Thyroid gland (tissue), 4 donors: Measurements from ENCODE around the gene MICAL3. TPM values are rescaled to one million over a fixed set of nuclear protein-coding genes. Genes with fewer than 3 reads are reported as not detected.
A peak's percentile ranks its signal among the peaks of the same experiment; 100 is the strongest.

Source experiments
- DNase-seq, 2 donors: peaks; one replicate each; pipeline ENCODE4 v3.0.0-alpha.2; 2019
- H3K27ac ChIP-seq, 3 donors: fragments of 200-600 bp; sonication (generic); 1 replicate in 2 of 3; 2 replicates in 1 of 3; pipeline ENCODE4 v1.5.1; 2016 to 2019; ENCODE audit warnings: mild to moderate bottlenecking in 1 of 3, moderate library complexity in 1 of 3
- H3K27me3 ChIP-seq: fragments of 200-600 bp; sonication (generic); one replicate; pipeline ENCODE4 v1.5.1; 2019
- H3K36me3 ChIP-seq, 2 donors: fragments of 200-600 bp; sonication (generic); one replicate each; pipeline ENCODE4 v1.5.1; 2016 to 2019
- H3K4me1 ChIP-seq, 2 donors: fragments of 200-600 bp; sonication (generic); one replicate each; pipeline ENCODE4 v1.5.1; 2017 to 2019
- H3K4me3 ChIP-seq, 3 donors: fragments of 200-600 bp; sonication (generic); replicated peaks in 1 of 3; 1 replicate in 2 of 3; 2 replicates in 1 of 3; pipeline ENCODE4 v1.5.1; 2016; ENCODE audit warnings: mild to moderate bottlenecking in 1 of 3
- H3K9me3 ChIP-seq: fragments of 200-600 bp; sonication (generic); one replicate; pipeline ENCODE4 v1.5.1; 2017
- POLR2A ChIP-seq, 2 donors: fragments of 450-650 bp; IDR thresholded peaks; one replicate each; pipeline ENCODE4 v1.6.1; 2017; ENCODE audit warnings: antibody characterized with exemption in 2 of 2, mild to moderate bottlenecking in 2 of 2, moderate library complexity in 1 of 2
- WGBS, 2 donors: methylation state at CpG; one replicate each; pipeline ENCODE4 v1.1.5; 2017; 5-methylcytosine and 5-hydroxymethylcytosine counted together
- intact Hi-C: fragments of 100-400 bp; cut with DNase I; formaldehyde crosslinking; loops from one replicate; pipeline ENCODE4 v1.15.1; 2023
- total RNA-seq, 4 donors: library from RNA; depleted of rRNA; stranded (reverse); fragments of >200 nt; gene quantifications; one replicate each; pipeline ENCODE4 v1.2.3, GENCODE V29; 2016
- TF ChIP-seq, protein P1 (sequence below), 6 experiments: fragments of 200-600 bp in 3 of 6; fragments of 450-650 bp in 3 of 6; sonication (generic) in 3 of 6; IDR thresholded peaks; one replicate each; pipeline ENCODE4 v1.5.1; 2016 to 2019; ENCODE audit warnings: antibody characterized with exemption in 6 of 6, mild to moderate bottlenecking in 2 of 6, inconsistent platforms in 1 of 6, moderate library complexity in 1 of 6

Gene MICAL3
- total RNA-seq, 4 donors from 2014 or later = 31.8 to 53.8 (median 43.6) TPM

DNA sequence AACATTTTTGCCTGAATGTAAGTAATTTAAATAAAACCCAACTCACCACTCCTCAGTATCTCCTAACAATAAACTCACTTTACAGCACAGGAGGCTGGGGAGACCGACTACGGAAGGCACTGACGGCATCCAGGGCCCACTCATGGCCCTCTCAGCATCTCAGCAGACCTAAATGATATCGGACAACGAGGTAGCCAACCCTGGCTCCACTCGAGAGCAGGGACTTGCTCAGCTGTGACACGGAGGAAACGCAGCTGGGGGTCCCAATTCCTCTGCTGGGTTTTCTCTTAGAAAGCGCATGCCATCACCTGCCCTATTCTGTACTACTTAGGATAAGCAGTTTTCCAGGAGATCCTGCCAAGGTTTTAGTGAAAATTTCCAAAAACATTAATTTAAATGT is 141.0 kb downstream of the MICAL3 start:
- intact Hi-C loops = no loop called here

DNA sequence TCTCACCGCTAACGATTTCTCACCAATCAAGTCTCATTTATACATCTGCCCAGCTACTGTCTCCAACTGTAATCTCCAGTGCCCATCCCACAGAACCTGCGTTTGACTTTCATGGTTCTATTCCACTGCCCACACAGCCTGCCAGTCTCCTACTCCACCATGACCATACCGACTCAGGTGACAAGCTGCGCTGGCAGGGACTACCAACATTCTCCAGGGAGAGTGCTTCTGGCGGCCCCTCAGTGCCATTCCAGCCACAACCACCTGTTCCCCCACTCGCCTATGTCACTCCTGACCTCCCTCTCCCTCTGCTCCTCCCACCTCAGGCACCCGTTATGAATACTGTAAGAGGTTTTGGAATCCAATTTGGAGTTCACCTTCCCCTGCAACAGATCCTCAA is 141.6 kb downstream of the MICAL3 start:
- intact Hi-C loops = no loop called here
- Histone ChIP-seq H3K9me3 (no peaks in the 10 kb centered on the region), H3K4me1 (peaks cover 17% of the 10 kb centered on the region in 2 donors), H3K4me3 (no peak overlapping the region), H3K27ac (peak overlapping the region in 1 of 3 donors; percentile 81), H3K27me3 (no peaks in the 10 kb centered on the region), H3K36me3 (peaks cover 10 to 21% of the 10 kb centered on the region in 2 donors)
- 85 to 87% methylated on average over 8 of the region's 8 CpGs for WGBS, 2 donors
- no peak for TF ChIP-seq POLR2A (IDR thresholded peaks at IDR 0.05)
- TF ChIP-seq, protein P1, sequence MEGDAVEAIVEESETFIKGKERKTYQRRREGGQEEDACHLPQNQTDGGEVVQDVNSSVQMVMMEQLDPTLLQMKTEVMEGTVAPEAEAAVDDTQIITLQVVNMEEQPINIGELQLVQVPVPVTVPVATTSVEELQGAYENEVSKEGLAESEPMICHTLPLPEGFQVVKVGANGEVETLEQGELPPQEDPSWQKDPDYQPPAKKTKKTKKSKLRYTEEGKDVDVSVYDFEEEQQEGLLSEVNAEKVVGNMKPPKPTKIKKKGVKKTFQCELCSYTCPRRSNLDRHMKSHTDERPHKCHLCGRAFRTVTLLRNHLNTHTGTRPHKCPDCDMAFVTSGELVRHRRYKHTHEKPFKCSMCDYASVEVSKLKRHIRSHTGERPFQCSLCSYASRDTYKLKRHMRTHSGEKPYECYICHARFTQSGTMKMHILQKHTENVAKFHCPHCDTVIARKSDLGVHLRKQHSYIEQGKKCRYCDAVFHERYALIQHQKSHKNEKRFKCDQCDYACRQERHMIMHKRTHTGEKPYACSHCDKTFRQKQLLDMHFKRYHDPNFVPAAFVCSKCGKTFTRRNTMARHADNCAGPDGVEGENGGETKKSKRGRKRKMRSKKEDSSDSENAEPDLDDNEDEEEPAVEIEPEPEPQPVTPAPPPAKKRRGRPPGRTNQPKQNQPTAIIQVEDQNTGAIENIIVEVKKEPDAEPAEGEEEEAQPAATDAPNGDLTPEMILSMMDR (IDR thresholded peaks at IDR 0.05) = no peak
- DNase-seq = peak; percentile 23 to 41

More for the DNA sequence above, 141.0 kb downstream of the MICAL3 start:
- Histone ChIP-seq H3K27me3 (no peaks in the 10 kb centered on the region), H3K9me3 (no peaks in the 10 kb centered on the region), H3K4me3 (no peak overlapping the region), H3K27ac (peak overlapping the region; percentile 58 to 81 (median 65)), H3K4me1 (peaks cover 17% of the 10 kb centered on the region in 2 donors), H3K36me3 (peaks cover 10 to 24% of the 10 kb centered on the region in 2 donors)
- peak; percentile 59 to 60 for DNase-seq
- TF ChIP-seq, protein P1 (IDR thresholded peaks at IDR 0.05) = no peak
- no peak for TF ChIP-seq POLR2A (IDR thresholded peaks at IDR 0.05)
- WGBS, 2 donors = 56 to 70% methylated on average over 9 of the region's 9 CpGs

GRCh38 chr22:17882162-17882561 is 142.2 kb downstream of the MICAL3 start:
- Histone ChIP-seq H3K36me3 (peaks cover 10 to 21% of the 10 kb centered on the region in 2 donors), H3K9me3 (no peaks in the 10 kb centered on the region), H3K4me1 (peaks cover 17% of the 10 kb centered on the region in 2 donors), H3K27ac (peak overlapping the region in 1 of 3 donors; percentile 81), H3K27me3 (no peaks in the 10 kb centered on the region), H3K4me3 (no peak overlapping the region)
- intact Hi-C loops = no loop called here
- no peak for TF ChIP-seq POLR2A (IDR thresholded peaks at IDR 0.05)
- TF ChIP-seq, protein P1 (IDR thresholded peaks at IDR 0.05) = no peak
- 98 to 100% methylated on average over 2 of the region's 2 CpGs for WGBS, 2 donors
- DNase-seq = no peak

DNA sequence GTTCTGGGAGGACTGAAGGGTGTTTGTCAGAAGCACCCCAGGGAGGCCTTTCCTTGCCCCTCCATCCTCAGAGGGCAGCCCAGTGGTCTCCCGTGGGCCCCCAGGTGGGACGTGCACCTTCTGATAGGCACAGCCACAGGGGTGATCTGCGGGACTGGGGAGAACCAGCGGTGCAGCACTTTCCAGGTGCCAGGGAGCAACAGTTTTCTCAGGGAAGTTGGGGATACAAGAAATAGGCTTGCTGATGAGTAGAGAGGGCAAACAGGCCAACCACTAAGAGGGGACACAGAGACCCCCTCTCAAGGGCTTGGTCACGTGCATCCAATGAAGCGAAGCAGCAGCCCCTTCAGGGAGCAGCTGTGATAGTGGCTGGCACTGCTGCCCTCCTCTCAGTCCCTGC is 143.0 kb downstream of the MICAL3 start:
- peaks cover 10 to 21% of the 10 kb centered on the region in 2 donors for H3K36me3 ChIP-seq
- DNase-seq = no peak
- H3K4me1 ChIP-seq = peaks cover 17% of the 10 kb centered on the region in 2 donors
- H3K4me3 ChIP-seq = no peak overlapping the region
- no peaks in the 10 kb centered on the region for H3K9me3 ChIP-seq
- 86 to 100% methylated on average over 2 to 6 of the region's 6 CpGs for WGBS, 2 donors
- TF ChIP-seq, protein P1 (IDR thresholded peaks at IDR 0.05) = no peak
- TF ChIP-seq POLR2A (IDR thresholded peaks at IDR 0.05) = no peak
- intact Hi-C loops = no loop called here
- H3K27ac ChIP-seq = no peak overlapping the region
- no peaks in the 10 kb centered on the region for H3K27me3 ChIP-seq

DNA sequence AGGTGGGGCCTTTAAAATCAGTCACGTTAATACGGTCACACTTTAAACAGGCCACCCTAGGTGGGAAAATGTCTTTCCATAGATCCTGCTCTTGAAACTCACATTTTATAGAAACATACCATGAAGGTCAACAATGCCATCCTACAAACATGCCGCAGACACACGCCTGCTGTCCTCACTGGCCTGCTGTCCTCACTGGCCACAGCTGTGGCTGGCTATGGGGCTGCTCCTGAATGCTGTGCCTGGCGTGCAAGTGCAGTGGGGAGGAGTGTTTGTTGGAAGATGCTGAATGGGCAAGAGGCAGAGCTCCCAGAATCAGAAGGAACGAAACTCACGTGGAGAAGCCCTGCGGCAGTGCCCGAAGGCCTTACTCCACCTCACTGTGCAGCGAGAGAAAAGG is 143.9 kb downstream of the MICAL3 start:
- DNase-seq = no peak
- Histone ChIP-seq H3K4me1 (peaks cover 17% of the 10 kb centered on the region in 2 donors), H3K4me3 (no peak overlapping the region), H3K27me3 (no peaks in the 10 kb centered on the region), H3K9me3 (no peaks in the 10 kb centered on the region), H3K27ac (no peak overlapping the region), H3K36me3 (peaks cover 7 to 13% of the 10 kb centered on the region in 2 donors)
- TF ChIP-seq, protein P1 (IDR thresholded peaks at IDR 0.05) = no peak
- TF ChIP-seq POLR2A (IDR thresholded peaks at IDR 0.05) = no peak
- 86 to 98% methylated on average over 10 of the region's 10 CpGs for WGBS, 2 donors
- intact Hi-C loops = no loop called here
